Erythroblast (primary cell): ENCODE data around the gene ATP11B.

Experiments
- GATA1 ChIP-seq: IDR thresholded peaks from 2 replicates; pipeline ENCODE4 v1.6.1; 2011; ENCODE audit warnings: low read depth, mild to moderate bottlenecking, control low read depth, low read length, moderate library complexity
- POLR2A ChIP-seq: IDR thresholded peaks from 2 replicates; pipeline ENCODE4 v1.6.1; 2011; ENCODE audit warnings: mild to moderate bottlenecking, low read length

DNA sequence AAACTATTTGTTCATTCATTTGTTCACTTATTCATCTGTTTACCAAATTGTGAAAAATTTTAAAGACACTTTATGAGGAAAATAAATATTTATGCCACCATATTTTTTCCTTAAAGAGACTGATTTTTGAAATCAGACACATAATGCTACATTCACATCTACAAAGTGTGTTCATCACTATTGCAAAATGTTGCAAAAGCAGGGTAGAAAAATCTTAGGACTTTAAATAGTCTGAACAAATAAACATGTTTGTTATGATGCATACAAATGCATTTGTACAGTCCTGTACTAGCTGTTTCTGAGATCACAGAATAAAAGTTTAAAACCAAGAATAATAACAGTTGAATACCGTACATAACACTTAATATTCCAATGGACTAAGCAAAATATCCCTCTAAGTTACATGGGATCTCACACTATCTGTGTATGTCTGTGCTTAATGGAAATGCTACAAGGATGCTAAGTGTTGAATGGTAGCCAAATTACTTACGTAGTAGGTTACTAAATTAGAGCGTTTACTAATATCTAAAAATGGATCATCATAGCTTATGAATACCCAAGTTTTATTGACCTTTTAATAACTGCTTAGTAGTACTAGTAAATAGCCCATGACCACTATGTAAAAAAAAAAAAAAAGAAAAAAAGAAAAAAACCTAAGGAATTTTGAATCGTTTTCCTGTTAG, 25.1 kb downstream of the ATP11B start:
- no peak for TF ChIP-seq POLR2A
- TF ChIP-seq GATA1: no peak
